ENCODE measurements around the gene SLC41A2.
A peak's percentile ranks its signal among the peaks of the same experiment; 100 is the strongest.

Gene SLC41A2

GRCh38 chr12:104958001-104958804, at the start of gene SLC41A2:
Gene SLC41A2 (minus strand): TSS chr12:104958290. CDS start chr12:104928527, 29,763 bp downstream.
- Histone ChIP-seq H3K27me3 (ENCODE audit: insufficient read depth, poor library complexity, severe bottlenecking) (no peaks in the 10 kb centered on the region), H3K4me1 (ENCODE audit: insufficient read depth, poor library complexity, severe bottlenecking) (peaks cover 20% of the 10 kb centered on the region), H3K4me3 (ENCODE audit: severe bottlenecking) (peak within 1 kb of the TSS; percentile 80), H3K27ac (ENCODE audit: poor library complexity, severe bottlenecking) (peak within 1 kb of the TSS; percentile 33), H3K9me3 (ENCODE audit: severe bottlenecking) (no peaks in the 10 kb centered on the region), H3K36me3 (ENCODE audit: low read depth) (no peaks in the 10 kb centered on the region)
- peak; percentile 84 for ATAC-seq (ENCODE audit: low read depth)
- TF ChIP-seq CTCF (IDR thresholded peaks at IDR 0.05; ENCODE audit: poor library complexity, severe bottlenecking), result peak; percentile 52
- DNase-seq (ENCODE audit: low spot score), result peak; percentile 72

GRCh38 chr12:105001476-105001875, 43.4 kb upstream of the SLC41A2 start:
- ATAC-seq (ENCODE audit: low read depth) (no peak), DNase-seq (ENCODE audit: low spot score) (no peak)
- no peak for TF ChIP-seq CTCF (IDR thresholded peaks at IDR 0.05; ENCODE audit: poor library complexity, severe bottlenecking)
- Histone ChIP-seq H3K9me3 (ENCODE audit: severe bottlenecking) (no peaks in the 10 kb centered on the region), H3K4me1 (ENCODE audit: insufficient read depth, poor library complexity, severe bottlenecking) (no peaks in the 10 kb centered on the region), H3K36me3 (ENCODE audit: low read depth) (peaks cover 64% of the 10 kb centered on the region), H3K4me3 (ENCODE audit: severe bottlenecking) (no peak overlapping the region), H3K27me3 (ENCODE audit: insufficient read depth, poor library complexity, severe bottlenecking) (no peaks in the 10 kb centered on the region), H3K27ac (ENCODE audit: poor library complexity, severe bottlenecking) (no peak overlapping the region)

GRCh38 chr12:104999347-104999685, 41.2 kb upstream of the SLC41A2 start:
- H3K27ac ChIP-seq (ENCODE audit: poor library complexity, severe bottlenecking), result no peak overlapping the region
- no peaks in the 10 kb centered on the region for H3K4me1 ChIP-seq (ENCODE audit: insufficient read depth, poor library complexity, severe bottlenecking)
- peaks cover 65% of the 10 kb centered on the region for H3K36me3 ChIP-seq (ENCODE audit: low read depth)
- DNase-seq (ENCODE audit: low spot score), result no peak
- ATAC-seq (ENCODE audit: low read depth), result no peak
- no peak for TF ChIP-seq CTCF (IDR thresholded peaks at IDR 0.05; ENCODE audit: poor library complexity, severe bottlenecking)
- H3K4me3 ChIP-seq (ENCODE audit: severe bottlenecking), result no peak overlapping the region
- no peaks in the 10 kb centered on the region for H3K27me3 ChIP-seq (ENCODE audit: insufficient read depth, poor library complexity, severe bottlenecking)
- H3K9me3 ChIP-seq (ENCODE audit: severe bottlenecking), result no peaks in the 10 kb centered on the region

GRCh38 chr12:104998423-104999346, 40.6 kb upstream of the SLC41A2 start:
- Histone ChIP-seq H3K27me3 (ENCODE audit: insufficient read depth, poor library complexity, severe bottlenecking) (no peaks in the 10 kb centered on the region), H3K36me3 (ENCODE audit: low read depth) (peaks cover 60% of the 10 kb centered on the region), H3K4me3 (ENCODE audit: severe bottlenecking) (no peak overlapping the region), H3K27ac (ENCODE audit: poor library complexity, severe bottlenecking) (no peak overlapping the region), H3K9me3 (ENCODE audit: severe bottlenecking) (no peaks in the 10 kb centered on the region), H3K4me1 (ENCODE audit: insufficient read depth, poor library complexity, severe bottlenecking) (no peaks in the 10 kb centered on the region)
- peak; percentile 49; the same call in 1 of the 3 replicates for ATAC-seq (ENCODE audit: low read depth)
- no peak for TF ChIP-seq CTCF (IDR thresholded peaks at IDR 0.05; ENCODE audit: poor library complexity, severe bottlenecking)
- no peak for DNase-seq (ENCODE audit: low spot score)

Measured in RWPE2 (cell line).